Activated CD4-positive, alpha-beta T cell treated with anti-CD3 and anti-CD28 coated beads for 24 hours (primary cell): ENCODE measurements around the gene LAPTM5.
"Not testable (repeated sequence)": the region's sequence is repeated elsewhere in the genome, so short reads cannot be mapped to it uniquely, and the experiment has no call there.

Experiments used
- DNase-seq, 2 donors: peaks; one replicate each; pipeline ENCODE4 v3.0.0-alpha.2; 2020; ENCODE audit warnings: low read depth in 2 of 2

LAPTM5 gene, protein sequence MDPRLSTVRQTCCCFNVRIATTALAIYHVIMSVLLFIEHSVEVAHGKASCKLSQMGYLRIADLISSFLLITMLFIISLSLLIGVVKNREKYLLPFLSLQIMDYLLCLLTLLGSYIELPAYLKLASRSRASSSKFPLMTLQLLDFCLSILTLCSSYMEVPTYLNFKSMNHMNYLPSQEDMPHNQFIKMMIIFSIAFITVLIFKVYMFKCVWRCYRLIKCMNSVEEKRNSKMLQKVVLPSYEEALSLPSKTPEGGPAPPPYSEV

DNA sequence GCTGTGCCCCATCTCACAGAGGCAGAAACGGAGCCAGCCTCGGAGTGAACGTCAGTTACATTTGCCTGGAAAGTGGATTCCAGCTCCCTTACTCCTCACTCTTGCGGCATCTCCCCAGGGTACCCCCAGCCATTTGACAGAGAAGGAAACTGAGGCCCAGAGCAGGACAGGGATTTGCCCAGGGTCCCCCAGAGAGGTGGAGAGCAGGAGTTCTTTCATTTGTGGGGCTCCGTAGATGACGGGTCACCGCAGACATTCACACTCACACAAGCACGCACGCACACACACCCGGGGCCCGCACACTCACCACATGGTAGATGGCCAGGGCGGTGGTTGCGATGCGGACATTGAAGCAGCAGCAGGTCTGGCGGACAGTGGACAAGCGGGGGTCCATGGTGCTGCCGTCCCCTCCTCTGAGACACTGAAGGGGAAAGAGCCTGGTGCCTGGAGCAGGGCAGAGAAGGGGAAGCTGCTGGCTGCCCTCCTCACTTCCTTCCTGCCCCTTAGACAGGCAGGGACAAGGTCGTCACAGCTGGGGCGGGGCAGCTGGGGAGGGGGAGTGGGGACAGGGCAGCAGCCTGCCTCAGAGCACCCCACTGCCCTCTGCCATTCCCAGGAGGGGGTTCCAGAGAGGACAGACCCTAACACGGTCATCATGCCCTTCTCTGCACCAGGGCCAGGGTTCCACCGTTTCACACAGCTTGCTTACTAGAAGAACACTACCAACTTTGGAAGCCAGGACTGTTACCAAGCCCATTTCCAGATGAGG is at the start of gene LAPTM5:
LAPTM5 (minus strand) TSS at position 423 of the 769 bp plus-strand sequence; CDS start at position 394, 29 bp downstream.
- no peak for DNase-seq

GRCh38 chr1:30806381-30807317 is 49.1 kb upstream of the LAPTM5 start:
- no peak for DNase-seq

DNA sequence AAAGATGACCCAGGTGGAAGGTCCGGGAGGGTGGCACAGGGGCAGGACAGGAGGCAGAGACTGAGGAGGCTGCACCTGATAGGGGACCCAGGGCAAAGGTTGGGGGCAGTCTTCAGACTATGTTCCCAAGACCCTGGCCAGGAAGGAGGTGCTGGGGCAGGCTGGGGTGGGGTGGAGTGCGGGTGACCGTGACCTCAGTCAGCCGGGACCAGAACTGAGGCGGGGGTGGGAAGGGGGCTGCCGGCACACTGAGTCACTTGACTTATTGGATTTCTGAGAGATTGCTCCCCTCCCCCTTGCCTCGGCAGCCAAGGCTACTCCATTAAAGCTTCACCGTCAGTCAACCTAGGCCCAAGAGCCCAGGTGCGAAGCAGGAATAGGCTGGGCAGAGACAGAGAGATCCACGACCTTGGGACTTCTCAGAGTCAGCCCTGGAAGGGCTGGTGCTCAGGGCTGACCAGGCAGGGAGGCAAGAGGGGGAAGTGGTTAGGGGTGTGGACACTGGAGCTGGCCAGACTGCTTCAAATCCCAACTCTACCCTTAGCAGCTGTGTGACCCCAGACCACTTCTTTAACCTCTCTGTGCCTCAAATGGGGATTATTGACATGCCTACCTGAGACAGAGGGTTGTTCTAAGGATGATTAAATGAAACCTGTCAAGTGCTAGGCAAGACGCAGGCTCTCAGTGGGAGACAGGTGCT is 47.9 kb upstream of the LAPTM5 start:
- DNase-seq, result no peak

- DNase-seq, result no peak
Observed at GRCh38 chr1:30804822-30805221, 47.2 kb upstream of the LAPTM5 start.

DNA sequence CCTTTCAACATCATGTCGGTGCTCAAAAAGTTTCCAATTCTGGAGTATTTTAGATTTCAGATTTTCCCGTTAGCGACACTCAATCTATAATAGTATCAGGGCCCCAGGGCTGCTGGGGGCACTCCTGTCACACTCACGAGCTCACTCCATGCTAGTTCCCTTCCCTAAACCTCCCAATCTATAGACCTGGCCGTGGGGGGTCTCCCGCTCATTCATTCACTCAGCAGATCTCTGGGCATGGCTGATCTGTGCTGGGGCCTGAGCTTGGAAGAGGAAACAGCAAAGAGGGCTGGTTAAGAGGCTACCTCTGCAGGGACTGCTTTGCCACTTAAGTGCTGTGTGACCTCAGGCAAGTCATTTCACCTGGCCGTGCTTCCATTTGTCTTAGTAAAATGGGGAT is 46.8 kb upstream of the LAPTM5 start:
- no peak for DNase-seq

DNA sequence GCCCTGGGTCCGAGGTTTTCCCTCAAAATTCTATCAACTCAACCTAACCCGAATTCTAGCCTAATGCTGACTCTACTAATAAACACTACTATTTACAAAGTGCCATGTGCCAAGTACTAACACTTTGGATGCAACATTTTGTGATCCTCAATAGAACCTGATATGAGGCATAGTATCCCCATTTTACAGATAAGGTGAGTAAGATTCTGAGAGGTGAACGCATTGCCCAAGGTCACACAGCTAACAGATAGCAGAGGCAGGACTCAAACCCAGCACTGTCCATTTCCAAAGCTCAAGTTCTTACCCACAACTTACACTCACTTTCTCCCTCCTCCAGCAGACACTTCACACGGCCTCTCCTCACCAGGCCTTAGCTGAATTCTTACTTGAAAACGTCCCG is 46.0 kb upstream of the LAPTM5 start:
- DNase-seq, result no peak

DNA sequence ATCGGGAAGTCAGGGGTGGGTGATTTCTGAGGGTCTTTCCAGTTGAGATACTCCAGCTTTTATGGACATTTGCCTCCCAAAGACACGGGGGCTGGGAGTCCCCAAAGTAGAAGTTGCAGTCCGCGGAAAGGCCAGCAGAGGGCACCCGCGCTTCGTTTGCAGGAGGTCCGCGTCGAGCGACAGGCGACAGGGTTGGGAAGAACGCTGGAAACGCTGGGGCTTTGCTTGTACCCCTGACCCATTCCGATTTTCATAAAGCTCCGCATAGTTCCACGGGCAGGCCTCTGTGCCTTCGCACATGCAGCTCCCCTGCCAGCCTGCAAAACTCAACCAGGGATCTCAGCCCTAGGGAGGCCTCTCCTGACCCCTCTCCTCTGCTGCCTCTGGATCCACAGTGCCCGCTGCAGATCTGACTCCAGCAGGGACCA is 44.2 kb upstream of the LAPTM5 start:
- DNase-seq, result peak; percentile 80 to 83

GRCh38 chr1:30799233-30799511 is 41.6 kb upstream of the LAPTM5 start:
- no peak for DNase-seq

GRCh38 chr1:30798389-30799232 is 41.0 kb upstream of the LAPTM5 start:
- DNase-seq, result no peak

- no peak for DNase-seq
Observed at GRCh38 chr1:30795026-30795425, 37.5 kb upstream of the LAPTM5 start.

GRCh38 chr1:30794260-30794659 is 36.7 kb upstream of the LAPTM5 start:
- no peak for DNase-seq

DNA sequence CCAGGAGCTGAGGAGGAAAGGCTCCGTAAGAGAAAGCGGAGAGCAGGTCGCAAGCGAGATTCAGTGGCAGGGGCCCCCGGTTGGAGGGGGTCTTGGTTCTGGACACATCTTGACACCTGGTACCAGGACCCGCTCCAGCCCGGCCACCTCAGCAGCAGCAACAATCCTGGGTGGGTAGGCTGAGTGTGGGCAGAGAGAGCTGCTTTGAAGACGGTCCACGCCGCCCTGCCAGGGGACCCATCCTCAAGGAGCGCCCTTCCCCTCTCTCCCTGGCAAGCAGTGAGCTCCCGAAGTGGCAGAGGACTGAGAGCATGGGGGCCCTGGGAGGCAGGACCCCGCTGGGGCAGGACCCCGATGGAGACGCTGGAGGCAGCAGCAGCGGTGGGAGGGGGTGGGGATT is 35.6 kb upstream of the LAPTM5 start:
- DNase-seq, result no peak

GRCh38 chr1:30791868-30792267 is 34.3 kb upstream of the LAPTM5 start:
- no peak for DNase-seq

DNA sequence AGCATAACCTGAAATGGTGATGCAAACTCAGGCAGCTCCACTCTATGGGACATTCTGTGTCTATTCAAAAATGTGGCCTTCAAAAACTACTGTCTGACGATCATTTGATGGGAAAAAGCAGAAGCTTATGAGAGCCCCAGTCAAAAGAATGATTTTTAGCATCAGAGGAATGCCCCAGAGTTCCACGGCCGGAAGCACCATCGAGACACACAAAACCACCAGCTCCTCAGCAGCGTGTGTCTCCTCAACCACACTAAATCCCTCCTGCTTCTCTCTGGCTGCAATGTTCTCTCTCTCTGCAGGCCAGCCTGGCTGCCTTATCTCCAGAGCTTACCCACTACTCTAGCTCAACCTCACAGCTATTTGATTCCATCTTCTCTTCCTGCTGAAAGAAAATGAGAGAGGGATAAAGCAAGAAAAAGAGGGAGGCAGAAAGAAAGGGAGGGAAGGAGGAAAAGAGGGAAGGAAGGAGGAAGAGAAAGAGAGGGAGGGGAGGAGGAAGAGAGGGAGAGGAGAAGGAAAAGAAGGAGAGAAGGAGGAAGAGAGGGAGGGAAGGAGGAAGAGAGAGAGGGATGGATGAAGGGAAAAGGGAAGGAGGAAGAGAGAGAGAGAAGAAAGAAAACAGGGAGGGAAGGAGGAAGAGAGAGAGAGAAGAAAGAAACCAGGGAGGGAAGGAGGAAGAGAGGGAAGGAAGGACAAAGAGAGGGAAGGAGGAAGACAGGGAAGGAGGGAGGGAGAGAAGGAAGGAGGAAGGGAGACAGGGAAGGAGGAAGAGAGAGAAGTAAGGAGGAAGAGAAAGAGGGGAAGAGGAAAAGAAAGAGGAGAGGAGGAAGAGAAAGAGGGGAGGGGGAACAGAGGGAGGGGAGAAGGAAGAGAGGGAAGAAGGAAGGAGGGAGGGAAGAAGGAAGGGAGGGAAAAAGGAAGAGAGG is 33.5 kb upstream of the LAPTM5 start:
- DNase-seq, result no peak

DNA sequence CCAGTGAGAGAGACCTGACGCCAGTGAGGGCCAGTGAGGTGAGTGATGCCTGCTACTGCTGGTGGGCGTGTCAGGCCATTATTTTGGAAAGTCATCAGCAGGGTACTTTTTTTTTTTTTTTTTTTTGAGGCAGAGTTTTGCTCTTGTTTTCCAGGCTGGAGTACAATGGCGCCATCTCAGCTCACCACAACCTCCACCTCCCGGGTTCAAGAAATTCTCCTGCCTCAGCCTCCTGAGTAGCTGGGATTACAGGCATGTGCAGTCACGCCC is 32.6 kb upstream of the LAPTM5 start:
- DNase-seq, result not testable (repeated sequence)

DNA sequence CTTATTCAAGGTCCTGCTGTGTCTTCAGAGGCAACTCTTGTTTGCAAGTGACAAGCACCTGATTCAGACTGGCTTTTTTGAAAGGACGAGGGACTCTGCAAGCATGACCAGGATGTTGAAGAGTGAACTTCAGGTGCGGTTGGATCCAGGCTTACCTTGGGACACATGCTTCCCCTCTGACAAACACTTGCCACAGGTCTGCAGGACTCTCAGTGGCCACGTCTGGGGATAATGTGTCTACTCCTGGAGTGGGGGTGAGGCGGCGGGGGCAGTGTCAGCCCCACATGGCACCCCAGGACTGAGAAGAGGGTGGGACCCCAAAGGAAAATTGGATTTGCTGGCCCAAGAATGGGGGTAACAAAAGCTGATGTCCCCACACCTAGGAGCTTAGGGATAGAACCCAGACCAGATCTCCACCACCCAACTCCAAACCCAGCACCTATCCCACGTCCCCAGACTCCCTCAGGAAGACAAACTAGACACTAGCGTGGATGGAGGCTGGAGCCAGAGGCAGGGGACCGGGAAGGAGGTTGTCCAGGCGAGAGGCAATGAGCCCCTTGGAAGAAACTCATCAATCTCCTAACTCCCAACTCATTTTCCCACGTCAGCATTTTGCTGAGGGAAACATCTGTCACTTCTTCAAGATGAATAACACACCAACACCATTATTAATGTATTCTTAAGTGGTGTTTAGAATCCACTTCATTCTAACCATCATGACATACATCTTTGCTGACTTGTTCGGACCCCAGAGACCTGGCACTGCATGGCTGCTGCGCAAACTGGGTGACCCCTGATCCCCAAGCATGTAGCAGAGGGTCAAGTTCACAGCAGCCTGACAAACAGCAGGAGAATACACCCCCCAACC is 32.0 kb upstream of the LAPTM5 start:
- no peak for DNase-seq

DNA sequence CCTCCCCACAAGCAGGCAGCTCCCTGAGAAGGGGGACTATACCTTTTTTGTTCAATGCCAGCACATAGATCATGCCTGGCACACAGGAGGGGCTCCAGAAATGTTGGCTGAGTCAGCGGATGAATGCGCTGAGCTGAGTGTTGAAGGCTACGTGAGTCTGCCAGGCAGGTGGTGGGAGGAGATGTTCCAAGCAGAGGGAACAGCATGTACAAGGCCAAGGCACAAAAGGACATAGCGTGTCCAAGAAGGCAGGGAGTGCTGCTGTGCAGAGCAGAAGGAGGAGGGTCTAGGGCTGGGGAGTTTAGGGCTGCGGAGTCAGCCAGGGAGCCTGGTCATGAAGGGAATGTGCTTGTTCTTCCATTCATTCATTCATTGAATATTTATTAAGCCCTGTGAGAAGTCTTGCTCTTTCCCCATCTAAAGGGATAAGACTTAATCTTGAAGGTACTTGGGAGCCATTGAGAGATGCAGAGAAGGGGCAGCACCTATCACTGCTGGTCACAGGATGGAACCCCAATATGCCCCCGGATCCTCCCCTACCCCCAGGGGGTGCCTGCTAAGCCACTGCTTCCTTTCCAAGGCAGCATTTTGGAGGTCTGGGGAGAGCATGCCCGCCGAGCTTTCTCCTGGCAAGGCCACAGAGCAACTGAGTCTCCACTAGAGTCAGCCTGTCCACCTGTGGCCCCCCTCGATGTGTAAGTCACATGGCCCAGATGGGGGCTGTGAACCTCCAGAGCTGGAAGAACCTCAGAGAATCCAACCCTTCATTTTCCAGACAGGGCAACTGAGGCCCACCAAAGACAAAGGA is 31.2 kb upstream of the LAPTM5 start:
- no peak for DNase-seq

DNA sequence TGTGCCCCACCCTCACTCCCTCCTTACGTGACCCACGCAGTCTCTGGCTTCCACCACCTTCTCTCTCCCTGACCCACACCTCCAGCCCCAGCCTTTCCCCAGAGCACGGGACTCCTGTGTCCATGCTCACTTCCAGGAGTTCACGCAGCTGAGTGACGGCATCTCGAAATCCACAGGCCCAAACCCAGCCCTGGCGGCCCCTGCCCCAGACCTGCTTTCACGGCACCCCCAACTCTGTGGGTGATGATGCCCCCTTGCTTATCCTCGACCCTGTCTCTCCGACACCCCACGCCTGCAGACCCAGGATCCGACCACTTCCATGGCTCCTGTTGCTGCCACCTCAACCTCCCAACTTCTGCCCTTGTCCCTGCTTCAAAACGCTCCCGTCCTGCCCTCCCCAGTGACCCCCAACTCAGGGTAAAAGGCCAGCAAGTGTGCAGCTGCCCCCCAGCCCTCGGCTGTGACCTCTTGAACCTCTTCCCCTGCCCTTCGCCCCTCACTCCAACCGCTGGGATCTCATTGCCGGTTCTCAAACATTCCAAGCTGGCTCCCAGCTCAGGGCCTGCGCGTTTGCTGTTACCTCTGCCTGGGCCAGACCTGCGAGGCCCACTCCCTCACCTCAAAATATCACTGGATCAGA is 30.4 kb upstream of the LAPTM5 start:
- no peak for DNase-seq
